HG02852 (cell line): ENCODE results near the gene TBC1D1.
"Not testable (repeated sequence)": the region's sequence is repeated elsewhere in the genome, so short reads cannot be mapped to it uniquely, and the experiment has no call there.

ENCODE experiments used
- ATAC-seq: cut with Tn5 transposase; IDR thresholded peaks from one replicate; pipeline ENCODE4 v1.9.1; 2021; ENCODE audit warnings: mild to moderate bottlenecking, moderate library complexity; ENCODE audit not compliant: unreplicated experiment

Gene TBC1D1

DNA sequence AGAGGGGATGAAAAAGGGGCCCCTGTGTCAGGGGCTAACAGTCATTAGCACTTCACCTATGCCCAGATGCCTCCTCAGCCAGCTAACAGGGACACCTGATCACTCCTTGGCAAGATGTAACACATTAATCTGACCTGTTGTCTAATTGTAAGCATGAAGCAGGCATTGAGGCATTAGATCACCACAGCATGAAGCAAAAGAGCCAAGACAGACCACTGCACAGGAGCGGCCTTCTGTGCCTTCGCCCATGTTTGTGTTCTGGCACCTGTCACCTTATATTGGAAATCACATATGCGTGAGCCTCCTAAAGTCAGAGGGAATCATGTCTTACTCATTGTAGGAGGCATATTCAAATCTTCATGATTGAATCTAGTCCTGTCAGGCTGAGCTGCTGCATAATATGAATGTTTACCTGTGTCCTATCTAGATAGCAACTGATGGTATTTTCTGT lies 117.7 kb downstream of the TBC1D1 start:
- ATAC-seq, result no peak

DNA sequence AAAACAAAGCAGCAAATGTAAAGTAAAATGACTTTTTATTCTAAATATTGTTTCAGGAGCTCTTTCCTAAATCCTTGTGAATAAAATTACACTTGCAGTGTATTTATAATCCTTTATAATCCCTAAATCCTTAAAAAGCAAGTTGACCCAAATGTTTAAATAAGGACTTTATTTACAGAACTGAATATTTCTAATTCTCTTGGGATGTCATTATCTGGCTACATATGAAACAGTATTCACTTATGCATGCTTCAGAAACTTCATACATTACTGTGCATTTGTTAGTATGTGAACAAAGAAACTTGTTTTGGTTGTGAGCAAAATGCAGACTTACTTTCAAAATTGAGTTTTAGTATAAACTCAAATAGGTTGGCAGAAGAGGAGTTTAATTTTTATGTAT lies 118.5 kb downstream of the TBC1D1 start:
- ATAC-seq, result no peak

DNA sequence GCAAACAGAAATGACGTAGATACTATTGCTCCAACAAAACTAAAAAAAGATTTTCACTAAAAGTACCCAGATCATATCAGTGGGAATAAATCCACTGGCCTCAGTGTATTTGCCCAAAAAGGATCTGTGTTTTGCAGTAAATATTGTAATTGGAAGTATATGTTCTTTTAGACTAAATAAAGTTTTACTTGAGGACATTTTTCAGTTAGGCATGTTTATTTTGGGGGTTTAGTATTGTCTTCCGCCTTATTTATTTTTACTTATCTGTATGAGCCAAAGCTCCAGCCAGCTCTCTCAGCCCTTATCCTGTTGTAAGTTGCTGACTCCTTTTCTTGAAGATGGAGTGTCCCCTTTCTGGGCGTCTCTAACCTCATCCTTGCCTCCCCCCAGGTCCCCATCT lies 119.1 kb downstream of the TBC1D1 start:
- ATAC-seq, result no peak

DNA sequence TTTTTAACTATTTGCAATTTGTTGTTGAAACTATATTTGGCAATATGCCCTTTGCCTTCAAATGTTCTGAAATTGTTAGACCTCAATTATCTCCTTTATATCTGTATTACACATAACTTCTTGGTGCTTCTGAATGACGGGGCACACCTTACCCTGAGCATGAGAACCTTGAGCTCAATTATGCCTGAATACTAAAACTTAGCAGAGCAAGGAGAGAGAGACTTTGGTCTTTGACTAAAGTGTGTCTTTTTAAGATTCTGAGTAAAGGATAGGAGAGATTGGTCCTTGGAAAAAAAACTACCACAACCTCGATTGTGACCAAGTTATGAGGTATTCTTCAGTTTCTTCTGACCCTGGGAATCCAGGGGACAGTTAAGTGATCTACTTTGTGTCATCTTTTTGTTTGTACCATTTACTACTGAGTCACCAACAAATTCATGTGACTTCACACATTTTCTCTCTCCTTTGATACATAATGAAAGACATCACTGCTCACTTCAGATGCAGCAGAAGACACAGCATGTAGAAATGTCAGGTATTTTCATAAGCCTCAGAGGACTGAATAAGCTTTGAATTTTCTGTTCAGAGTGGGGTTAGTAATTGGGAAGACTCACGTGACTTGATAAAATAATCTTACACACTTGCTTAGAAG lies 120.8 kb downstream of the TBC1D1 start:
- ATAC-seq, result no peak

DNA sequence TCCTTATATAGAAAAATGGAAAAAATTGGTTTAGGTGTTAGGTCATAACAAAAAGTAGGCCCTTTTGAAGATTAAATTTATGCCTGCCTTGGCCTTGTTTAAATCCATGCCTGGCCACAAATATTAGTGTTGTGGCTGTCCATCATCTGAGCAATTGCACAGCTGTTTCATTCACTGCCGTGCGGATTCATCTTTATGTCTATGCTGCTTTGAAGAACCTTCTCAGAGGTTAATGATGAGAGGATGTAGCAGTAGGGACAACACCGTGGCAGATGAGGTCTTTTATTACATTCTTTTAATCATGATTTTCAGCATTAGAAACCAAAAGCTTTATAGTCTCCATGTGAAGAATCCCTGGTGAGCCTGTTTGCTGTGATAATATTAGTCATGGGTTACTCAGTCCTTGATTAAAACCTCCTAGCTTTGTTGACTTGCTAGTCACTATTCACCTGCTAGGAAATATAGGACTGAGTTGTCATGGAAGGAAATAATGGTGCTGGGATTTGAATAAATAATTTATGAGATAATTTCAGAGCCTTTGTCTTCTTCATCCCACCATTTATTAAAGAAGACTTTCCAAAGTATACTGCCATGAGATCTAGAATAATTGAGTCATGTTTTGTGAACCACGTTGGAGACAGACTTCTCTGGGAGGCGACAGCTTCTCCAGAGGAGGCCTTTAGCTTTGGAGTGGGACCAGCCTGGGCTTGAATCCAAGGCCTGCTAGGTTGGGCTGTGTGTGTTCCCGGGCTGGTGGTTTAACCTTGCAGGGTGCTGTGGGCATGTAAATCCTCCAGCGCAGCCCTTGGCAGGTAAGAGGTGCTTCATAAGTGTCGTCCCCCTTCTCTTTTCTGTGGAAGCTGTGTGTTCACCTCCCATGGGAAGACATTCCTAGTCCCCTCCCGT lies 122.8 kb downstream of the TBC1D1 start:
- no peak for ATAC-seq

DNA sequence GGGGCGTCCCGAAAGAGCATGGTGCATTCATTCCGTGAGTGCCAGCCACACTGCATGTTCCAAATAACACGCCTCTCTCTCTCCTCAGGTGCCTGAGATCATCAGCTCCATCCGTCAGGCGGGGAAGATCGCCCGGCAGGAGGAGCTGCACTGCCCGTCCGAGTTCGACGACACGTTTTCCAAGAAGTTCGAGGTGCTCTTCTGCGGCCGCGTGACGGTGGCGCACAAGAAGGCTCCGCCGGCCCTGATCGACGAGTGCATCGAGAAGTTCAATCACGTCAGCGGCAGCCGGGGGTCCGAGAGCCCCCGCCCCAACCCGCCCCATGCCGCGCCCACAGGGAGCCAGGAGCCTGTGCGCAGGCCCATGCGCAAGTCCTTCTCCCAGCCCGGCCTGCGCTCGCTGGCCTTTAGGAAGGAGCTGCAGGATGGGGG lies 123.6 kb downstream of the TBC1D1 start:
- no peak for ATAC-seq

DNA sequence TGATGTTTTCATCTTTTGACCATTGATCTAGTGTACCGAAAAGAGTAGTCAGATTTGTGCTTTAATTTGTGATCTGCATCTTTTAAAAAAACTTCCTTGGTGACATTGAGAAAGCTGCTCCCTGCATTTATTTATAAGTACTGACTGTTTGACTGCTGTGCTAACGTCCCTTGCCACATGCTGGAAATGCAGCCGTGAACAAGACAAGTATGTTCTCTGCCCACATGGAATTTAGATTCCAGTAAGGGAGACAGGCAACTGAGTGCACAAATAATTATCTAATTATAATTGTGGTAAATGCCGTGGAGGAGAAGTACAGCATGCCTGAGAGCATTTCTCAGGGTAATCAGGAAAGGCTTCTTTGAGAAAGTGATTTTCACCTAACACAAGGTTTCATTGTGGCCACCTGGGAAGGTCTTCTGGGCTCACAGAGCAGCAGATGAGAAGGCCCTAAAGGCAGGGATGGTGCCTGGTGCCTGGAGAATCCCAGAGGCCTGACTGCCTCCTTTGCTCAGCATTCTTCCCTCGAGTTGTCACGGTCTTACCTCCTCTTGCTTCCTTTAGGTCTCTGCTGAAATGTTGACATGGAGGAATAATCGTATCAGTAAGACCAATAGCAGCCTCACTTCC lies 125.1 kb downstream of the TBC1D1 start:
- no peak for ATAC-seq

DNA sequence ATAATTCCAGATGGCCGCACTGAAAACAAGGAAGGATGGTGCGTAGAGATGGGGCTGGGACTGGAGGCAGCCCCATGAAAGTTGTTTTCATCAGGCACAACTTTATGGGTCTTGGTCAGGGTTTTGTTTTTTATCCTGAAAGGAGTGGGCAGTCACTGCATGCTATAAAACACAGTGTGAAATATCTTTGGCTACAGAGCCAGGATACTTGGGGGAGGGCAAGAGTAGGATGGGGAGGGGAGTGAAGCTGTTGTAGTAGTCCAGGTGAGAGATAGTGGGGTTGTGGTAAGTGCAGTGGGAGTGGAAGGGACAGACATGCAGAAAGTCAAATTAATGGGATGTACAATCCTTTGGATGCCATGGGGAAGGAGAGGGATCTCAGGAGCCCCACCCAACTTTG lies 125.8 kb downstream of the TBC1D1 start:
- ATAC-seq, result no peak

DNA sequence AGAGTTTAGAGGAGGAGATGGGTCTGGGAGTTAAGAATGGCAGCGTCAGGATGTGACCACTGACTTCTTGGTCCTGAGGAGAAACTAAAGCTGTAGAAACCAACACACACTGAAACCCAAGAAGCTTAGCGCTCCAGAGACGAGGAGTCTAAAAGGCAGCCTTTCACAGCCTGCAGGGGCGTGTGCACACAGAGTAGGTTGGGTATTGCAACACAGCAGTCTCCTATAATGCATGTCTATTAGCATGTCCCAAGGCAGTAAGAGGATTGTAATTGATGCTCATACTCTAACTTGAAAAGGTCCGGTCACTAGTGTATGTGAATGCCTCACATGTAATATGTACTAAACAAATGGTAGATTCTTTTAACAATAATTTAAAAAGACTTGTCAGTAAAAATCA lies 126.7 kb downstream of the TBC1D1 start:
- ATAC-seq, result no peak

DNA sequence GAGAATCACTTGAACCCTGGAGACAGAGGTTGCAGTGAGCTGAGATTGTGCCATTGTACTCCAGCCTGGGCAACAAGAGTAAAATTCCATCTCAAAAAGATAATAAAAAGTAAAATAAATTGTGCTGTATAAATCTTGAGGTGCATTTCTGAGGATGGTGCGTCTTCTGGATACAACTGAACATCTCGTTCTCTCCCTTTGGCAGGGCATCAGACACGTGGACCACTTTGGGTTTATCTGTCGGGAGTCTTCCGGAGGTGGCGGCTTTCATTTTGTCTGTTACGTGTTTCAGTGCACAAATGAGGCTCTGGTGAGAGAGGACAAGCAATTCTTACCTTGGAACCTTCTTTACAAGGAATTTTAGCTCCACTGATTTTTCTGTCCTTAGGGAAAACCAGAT lies 129.5 kb downstream of the TBC1D1 start:
- ATAC-seq, result no peak

DNA sequence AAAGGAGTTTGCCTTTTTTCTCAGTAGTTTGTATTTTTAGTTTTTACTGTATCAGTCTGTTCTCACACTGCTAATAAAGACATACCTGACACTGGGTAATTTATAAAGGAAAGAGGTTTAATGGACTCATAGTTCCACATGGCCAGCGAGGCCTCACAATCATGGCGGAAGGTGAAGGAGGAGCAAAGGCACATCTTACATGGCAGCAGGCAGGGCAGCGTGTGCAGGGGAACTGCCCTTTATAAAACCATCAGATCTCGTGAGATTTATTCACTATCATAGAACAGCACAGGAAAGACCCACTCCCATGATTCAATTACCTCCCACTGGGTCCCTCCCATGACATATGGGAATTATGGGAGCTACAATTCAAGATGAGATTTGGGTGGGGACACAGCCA lies 130.1 kb downstream of the TBC1D1 start:
- ATAC-seq, result not testable (repeated sequence)

DNA sequence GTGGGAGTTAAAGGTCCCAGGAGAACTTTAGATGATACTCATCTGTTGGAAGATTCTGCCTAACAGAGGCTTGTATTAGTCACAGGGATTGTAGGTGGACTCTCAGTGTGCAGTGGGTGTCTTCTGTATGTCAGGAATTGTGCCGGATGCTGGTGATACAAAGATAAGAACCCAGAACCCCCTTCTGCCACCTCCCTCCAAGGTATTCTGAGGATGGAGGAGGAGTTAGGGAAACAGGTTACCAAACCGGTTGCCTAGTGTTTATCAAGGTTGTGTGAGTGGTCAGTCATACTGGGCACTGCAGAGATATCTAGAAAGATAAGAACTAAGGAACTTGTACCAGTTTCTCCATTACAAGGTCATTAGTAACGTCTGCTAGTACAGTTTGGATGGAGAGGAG lies 130.9 kb downstream of the TBC1D1 start:
- ATAC-seq, result no peak

DNA sequence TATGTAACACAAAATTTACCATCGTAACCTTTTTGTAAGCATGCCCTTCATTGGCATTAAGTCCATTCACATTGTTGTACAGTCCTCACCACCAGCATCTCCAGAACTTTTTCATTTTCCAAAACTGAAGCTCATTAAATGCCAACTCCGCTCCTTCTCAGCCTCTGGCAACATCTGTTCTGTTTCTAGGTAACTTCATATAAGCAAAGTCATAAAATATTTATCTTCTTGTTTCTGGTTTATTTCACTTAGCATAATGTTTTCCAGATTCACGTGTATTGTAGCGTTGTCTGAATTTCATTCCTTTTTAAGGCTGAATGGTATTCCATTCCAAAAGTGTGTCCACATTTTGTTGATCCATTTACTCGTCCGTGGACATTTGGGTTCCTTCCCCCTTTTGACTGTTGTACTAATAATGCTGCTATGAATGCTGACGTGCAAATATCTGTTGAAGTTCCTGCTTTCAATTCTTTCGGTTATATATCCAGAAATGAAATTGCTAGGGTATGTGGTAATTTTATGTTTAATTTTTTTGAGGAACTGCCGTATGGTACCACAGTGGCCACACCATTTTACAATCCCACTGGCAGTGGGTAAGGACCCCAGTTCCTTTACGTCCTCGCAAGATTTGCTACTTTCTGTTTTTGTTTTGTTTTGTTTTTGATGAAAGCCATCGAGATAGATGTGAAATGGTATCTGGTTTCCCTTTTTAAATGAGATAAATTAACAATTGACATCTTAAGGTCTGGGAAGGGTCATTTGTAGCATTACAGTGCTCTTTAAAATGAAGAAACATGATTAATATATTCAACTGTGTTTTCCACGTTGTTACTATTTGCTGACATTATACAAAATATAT lies 132.7 kb downstream of the TBC1D1 start:
- ATAC-seq, result no peak

DNA sequence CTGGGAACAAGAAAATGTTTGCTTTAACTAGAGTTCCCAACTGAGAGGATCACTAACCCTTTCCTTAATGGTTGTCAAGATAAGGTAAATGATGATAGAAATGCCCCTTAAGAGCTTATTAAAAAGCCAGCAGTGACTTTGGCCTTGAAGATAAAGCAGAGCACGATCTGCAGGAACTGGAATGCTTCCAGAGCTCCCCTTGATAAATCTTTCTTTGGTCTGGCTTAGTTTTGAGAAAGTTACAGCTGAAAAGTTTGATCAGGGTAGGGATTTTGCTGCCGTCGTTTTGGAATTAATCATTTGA lies 133.3 kb downstream of the TBC1D1 start:
- ATAC-seq, result no peak

DNA sequence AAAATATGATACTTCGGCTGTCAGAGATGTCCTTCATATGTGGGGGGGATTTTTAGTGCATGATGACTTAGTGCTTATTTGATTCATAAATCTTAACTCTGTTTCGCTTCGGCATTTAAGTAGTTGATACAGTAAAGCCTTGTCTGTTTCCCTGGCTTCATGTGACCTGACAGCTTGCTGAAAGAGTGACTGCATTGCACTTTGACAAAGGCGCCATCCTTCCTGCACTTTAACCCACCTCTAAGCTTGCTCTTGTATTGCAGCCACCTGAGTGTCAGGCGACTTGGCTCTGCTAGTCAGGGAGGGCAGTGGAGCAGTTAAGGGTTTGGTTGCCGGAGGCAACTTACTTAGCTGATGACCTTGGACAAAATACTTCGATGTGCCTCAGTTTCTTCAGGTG lies 134.8 kb downstream of the TBC1D1 start:
- ATAC-seq, result no peak

DNA sequence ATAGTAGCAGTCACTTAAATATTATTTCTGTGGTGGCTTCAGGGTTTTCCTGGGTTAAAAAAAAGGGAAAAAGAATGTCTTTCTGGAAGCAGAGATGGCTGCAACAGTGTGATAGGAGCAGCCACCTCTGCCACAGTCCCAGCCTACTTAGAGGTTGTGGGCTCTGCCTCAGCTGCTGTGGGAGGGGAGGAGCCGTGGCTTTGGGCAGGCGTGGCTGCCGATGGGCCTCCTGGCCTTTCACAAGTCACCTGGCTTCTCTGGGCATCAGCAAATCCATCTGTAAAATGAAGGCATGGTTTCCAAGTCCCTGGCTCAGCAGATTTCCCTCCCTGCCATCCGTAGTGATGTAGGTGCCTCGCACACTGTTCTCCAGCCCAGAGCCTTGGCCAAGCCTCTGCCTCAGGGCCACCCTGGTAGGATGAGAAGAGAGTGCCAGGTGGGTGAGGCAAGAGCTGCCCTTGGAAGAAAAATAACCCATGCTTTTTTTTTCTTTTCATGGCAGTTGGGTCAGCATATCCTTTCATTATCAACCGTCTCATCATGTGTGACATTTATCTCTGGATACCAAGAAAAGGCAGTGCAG lies 135.4 kb downstream of the TBC1D1 start:
- ATAC-seq, result no peak

DNA sequence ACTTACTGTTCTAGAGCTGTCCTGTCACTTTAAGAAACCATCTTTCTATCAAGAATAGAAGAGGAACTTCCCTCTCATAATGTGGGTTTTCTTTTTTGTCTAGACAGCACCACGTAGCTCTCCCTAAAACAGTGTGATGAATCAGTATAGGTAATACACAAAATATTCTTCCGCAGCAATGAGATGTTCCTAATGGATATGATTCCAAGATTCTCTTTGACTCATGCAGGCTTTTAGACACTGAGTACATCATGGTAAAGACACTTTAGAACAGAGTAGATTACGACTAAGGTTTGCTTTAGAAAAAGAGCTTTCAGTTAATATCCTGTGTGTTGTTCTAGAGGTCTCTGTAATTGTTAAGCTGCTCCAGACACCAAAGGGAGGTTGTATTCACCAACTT lies 139.1 kb downstream of the TBC1D1 start:
- no peak for ATAC-seq

DNA sequence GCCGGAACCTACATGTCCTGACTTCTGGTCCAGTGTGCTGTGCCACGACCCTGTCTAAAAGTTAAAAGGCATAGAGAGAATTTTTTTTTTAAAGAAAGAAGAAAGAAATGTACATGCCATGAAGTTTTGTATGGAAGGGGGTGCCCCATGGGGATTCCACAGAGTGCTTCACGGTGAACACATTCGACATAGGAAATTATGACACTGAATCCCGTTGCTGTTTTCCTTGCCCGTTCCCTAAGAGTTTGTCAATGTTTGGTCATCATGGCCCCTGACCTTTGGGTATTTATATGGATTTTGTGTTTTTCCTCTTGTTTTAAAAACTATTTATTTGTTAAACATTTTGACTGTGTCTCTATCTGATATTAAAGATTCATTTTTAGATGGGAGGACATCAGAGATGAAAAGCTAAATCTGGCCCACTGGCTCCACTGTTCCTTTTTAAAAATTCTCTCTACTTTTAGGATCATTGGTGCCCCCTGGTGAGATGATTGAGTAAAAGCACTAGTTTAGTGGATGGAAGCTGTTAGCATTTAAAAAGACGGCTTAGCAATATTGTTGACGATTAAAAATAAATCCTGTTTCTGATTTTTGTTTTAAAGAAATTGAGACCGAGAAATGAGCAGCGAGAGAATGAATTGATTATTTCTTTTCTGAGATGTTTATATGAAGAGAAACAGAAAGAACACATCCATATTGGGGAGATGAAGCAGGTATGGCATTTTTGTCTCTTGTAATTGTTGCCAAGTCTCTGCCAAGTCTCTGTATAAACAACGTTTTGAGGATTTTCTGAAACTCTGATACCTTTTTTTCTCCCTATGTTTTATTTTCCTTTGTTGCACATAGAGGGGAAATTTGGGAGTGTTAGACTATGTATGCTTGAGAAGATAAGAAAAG lies 144.3 kb downstream of the TBC1D1 start:
- no peak for ATAC-seq

DNA sequence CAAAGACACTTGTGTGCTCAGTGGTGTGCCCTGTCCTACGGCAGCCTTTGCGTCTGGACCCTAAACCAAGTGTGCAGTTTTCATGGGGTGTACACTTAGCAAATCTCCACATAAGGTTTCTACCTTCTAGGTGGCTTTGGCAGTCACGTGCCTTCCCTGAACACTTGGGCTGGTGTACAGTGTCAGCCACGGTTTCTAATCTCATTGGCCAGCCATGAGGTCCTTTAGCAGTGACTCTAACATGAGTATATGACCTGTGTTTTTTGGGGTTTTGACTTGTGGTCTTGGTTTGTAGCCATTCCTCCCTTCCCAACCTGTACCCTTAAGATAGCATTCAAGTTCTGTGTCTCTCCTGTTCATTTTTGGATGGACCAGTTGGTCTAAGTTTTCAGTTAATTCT lies 145.7 kb downstream of the TBC1D1 start:
- no peak for ATAC-seq

DNA sequence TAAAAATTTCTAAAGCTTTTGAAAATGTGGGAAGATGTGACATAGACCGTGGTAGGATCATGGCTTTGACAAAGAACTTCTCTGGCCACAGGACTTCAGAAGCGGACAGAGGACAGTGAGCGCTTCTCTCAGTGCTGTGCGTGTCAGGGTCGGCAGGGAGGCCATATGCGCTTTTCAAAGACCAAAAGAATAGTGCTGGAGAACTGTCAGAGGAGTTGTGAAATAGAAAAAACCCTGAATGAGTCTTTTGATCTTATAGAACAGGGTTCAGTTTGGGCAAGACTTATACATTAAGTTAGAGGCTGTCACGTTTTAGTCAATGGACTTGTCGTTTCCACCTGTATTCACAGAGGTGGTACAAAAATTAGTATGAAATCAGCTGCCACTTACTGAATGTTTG lies 146.7 kb downstream of the TBC1D1 start:
- ATAC-seq, result no peak
